Measurements from ENCODE around the gene BCL7A. TPM values are rescaled to one million over a fixed set of nuclear protein-coding genes. Genes with fewer than 3 reads are reported as not detected.

BCL7A gene
- total and polyA plus RNA-seq, 2 experiments from 2014 or later: 12.7 to 14.9 TPM

GRCh38 chr12:122097927-122098756, 76.5 kb downstream of the BCL7A start:
- H3F3A ChIP-seq (replicated peaks; ENCODE audit: low read depth): peaks cover 3% of the 10 kb centered on the region; the same call in 1 of the 2 replicates
- no peak overlapping the region for H3K4me3 ChIP-seq
- ATAC-seq: peak; percentile 76
- peaks cover 48% of the 10 kb centered on the region for H3K79me2 ChIP-seq (replicated peaks; ENCODE audit: insufficient read depth)
- peaks cover 4% of the 10 kb centered on the region; the same call in 1 of the 2 replicates for H3K36me3 ChIP-seq (ENCODE audit: insufficient read depth)
- peaks cover 15% of the 10 kb centered on the region for H3K4me1 ChIP-seq (ENCODE audit: insufficient read depth)
- H4K20me1 ChIP-seq (replicated peaks; ENCODE audit: insufficient read depth): peaks cover 5% of the 10 kb centered on the region
- H3K9me2 ChIP-seq (ENCODE audit: insufficient read depth): no peaks in the 10 kb centered on the region
- H3K27ac ChIP-seq (ENCODE audit: low read depth): peak overlapping the region; percentile 59; the same call in 1 of the 2 replicates
- Mint-ChIP-seq H3K4me1 (peaks cover 22% of the 10 kb centered on the region), H3K27me3 (ENCODE audit: insufficient read depth, low read depth, poor library complexity) (peaks cover 2% of the 10 kb centered on the region), H3K9me3 (no peaks in the 10 kb centered on the region), H3K27ac (peak overlapping the region; percentile 36), H3K36me3 (ENCODE audit: low read depth) (peaks cover 2% of the 10 kb centered on the region), H3K4me3 (no peak overlapping the region)
- no peak overlapping the region; the same call in 1 of the 2 replicates for H2AFZ ChIP-seq
- TF ChIP-seq ZNF331 (CRISPR knock-in tag; IDR thresholded peaks at IDR 0.05; ENCODE audit: low read depth): no peak
- TF ChIP-seq EZH2 (IDR thresholded peaks at IDR 0.05; ENCODE audit: low read depth, unreplicated experiment): no peak
- no peak for TF ChIP-seq POLR2AphosphoS5 (IDR thresholded peaks at IDR 0.05; ENCODE audit: low read depth)
- TF ChIP-seq EZH2phosphoT487 (IDR thresholded peaks at IDR 0.05; ENCODE audit: unreplicated experiment): no peak
- TF ChIP-seq CTCF (conservative IDR thresholded peaks at IDR 0.05; ENCODE audit: low read depth in 2 of 2): no peak
- TF ChIP-seq NANOG (IDR thresholded peaks at IDR 0.05; ENCODE audit: borderline replicate concordance): no peak
- no peak for DNase-seq (ENCODE audit: low spot score)
- no peak overlapping the region for H3K4me2 ChIP-seq
- H3K27me3 ChIP-seq (ENCODE audit: insufficient read depth): no peaks in the 10 kb centered on the region

- H3K79me2 ChIP-seq (replicated peaks; ENCODE audit: insufficient read depth): peaks cover 56% of the 10 kb centered on the region
- no peaks in the 10 kb centered on the region for H3K9me2 ChIP-seq (ENCODE audit: insufficient read depth)
- no peak for DNase-seq (ENCODE audit: low spot score)
- H2AFZ ChIP-seq: no peak overlapping the region
- no peak overlapping the region for H3K4me3 ChIP-seq
- H3K4me3 Mint-ChIP-seq: no peak overlapping the region
- peaks cover 4% of the 10 kb centered on the region for H3K27me3 Mint-ChIP-seq (ENCODE audit: insufficient read depth, low read depth, poor library complexity)
- H3F3A ChIP-seq (replicated peaks; ENCODE audit: low read depth): 0 out of 2 replicates have a peak, but pooled peaks cover 3% of the 10 kb centered on the region
- peaks cover 4% of the 10 kb centered on the region; the same call in 1 of the 2 replicates for H3K36me3 ChIP-seq (ENCODE audit: insufficient read depth)
- peaks cover 22% of the 10 kb centered on the region for H3K4me1 Mint-ChIP-seq
- H3K27ac Mint-ChIP-seq: no peak overlapping the region
- no peak; the same call in 2 of the 3 replicates for ATAC-seq
- peaks cover 2% of the 10 kb centered on the region for H3K36me3 Mint-ChIP-seq (ENCODE audit: low read depth)
- H3K27ac ChIP-seq (ENCODE audit: low read depth): no peak overlapping the region
- H3K27me3 ChIP-seq (ENCODE audit: insufficient read depth): no peaks in the 10 kb centered on the region
- H4K20me1 ChIP-seq (replicated peaks; ENCODE audit: insufficient read depth): peaks cover 12% of the 10 kb centered on the region
- H3K4me1 ChIP-seq (ENCODE audit: insufficient read depth): peaks cover 15% of the 10 kb centered on the region
- H3K9me3 Mint-ChIP-seq: no peaks in the 10 kb centered on the region
- H3K4me2 ChIP-seq: peak overlapping the region; percentile 60; the same call in 1 of the 2 replicates
- TF ChIP-seq POLR2AphosphoS5 (IDR thresholded peaks at IDR 0.05; ENCODE audit: low read depth): no peak
- TF ChIP-seq, protein P1, sequence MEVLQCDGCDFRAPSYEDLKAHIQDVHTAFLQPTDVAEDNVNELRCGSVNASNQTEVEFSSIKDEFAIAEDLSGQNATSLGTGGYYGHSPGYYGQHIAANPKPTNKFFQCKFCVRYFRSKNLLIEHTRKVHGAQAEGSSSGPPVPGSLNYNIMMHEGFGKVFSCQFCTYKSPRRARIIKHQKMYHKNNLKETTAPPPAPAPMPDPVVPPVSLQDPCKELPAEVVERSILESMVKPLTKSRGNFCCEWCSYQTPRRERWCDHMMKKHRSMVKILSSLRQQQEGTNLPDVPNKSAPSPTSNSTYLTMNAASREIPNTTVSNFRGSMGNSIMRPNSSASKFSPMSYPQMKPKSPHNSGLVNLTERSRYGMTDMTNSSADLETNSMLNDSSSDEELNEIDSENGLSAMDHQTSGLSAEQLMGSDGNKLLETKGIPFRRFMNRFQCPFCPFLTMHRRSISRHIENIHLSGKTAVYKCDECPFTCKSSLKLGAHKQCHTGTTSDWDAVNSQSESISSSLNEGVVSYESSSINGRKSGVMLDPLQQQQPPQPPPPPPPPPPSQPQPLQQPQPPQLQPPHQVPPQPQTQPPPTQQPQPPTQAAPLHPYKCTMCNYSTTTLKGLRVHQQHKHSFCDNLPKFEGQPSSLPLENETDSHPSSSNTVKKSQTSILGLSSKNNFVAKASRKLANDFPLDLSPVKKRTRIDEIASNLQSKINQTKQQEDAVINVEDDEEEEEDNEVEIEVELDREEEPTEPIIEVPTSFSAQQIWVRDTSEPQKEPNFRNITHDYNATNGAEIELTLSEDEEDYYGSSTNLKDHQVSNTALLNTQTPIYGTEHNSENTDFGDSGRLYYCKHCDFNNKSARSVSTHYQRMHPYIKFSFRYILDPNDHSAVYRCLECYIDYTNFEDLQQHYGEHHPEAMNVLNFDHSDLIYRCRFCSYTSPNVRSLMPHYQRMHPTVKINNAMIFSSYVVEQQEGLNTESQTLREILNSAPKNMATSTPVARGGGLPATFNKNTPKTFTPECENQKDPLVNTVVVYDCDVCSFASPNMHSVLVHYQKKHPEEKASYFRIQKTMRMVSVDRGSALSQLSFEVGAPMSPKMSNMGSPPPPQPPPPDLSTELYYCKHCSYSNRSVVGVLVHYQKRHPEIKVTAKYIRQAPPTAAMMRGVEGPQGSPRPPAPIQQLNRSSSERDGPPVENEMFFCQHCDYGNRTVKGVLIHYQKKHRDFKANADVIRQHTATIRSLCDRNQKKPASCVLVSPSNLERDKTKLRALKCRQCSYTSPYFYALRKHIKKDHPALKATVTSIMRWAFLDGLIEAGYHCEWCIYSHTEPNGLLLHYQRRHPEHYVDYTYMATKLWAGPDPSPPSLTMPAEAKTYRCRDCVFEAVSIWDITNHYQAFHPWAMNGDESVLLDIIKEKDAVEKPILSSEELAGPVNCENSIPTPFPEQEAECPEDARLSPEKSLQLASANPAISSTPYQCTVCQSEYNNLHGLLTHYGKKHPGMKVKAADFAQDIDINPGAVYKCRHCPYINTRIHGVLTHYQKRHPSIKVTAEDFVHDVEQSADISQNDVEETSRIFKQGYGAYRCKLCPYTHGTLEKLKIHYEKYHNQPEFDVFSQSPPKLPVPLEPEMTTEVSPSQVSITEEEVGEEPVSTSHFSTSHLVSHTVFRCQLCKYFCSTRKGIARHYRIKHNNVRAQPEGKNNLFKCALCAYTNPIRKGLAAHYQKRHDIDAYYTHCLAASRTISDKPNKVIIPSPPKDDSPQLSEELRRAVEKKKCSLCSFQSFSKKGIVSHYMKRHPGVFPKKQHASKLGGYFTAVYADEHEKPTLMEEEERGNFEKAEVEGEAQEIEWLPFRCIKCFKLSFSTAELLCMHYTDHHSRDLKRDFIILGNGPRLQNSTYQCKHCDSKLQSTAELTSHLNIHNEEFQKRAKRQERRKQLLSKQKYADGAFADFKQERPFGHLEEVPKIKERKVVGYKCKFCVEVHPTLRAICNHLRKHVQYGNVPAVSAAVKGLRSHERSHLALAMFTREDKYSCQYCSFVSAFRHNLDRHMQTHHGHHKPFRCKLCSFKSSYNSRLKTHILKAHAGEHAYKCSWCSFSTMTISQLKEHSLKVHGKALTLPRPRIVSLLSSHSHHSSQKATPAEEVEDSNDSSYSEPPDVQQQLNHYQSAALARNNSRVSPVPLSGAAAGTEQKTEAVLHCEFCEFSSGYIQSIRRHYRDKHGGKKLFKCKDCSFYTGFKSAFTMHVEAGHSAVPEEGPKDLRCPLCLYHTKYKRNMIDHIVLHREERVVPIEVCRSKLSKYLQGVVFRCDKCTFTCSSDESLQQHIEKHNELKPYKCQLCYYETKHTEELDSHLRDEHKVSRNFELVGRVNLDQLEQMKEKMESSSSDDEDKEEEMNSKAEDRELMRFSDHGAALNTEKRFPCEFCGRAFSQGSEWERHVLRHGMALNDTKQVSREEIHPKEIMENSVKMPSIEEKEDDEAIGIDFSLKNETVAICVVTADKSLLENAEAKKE (CRISPR knock-in tag; IDR thresholded peaks at IDR 0.05): no peak
- TF ChIP-seq NANOG (IDR thresholded peaks at IDR 0.05; ENCODE audit: borderline replicate concordance): no peak
- TF ChIP-seq EZH2phosphoT487 (IDR thresholded peaks at IDR 0.05; ENCODE audit: unreplicated experiment): no peak
- TF ChIP-seq CTCF (conservative IDR thresholded peaks at IDR 0.05; ENCODE audit: low read depth in 2 of 2): no peak
- TF ChIP-seq ZNF331 (CRISPR knock-in tag; IDR thresholded peaks at IDR 0.05; ENCODE audit: low read depth): no peak
- TF ChIP-seq STAT1 (IDR thresholded peaks at IDR 0.05; ENCODE audit: unreplicated experiment): no peak
Measured at GRCh38 chr12:122099280-122099749, 77.6 kb downstream of the BCL7A start.
